T-helper 2 cell treated with Interferon-gamma antibody and Interleukin-4, amounts not matched to agents 5 μg/mL and 100 μg/mL, for 36 hours (primary cell): ENCODE measurements around the gene TTC28.
"Not testable (repeated sequence)": the region's sequence is repeated elsewhere in the genome, so short reads cannot be mapped to it uniquely, and the experiment has no call there.

Experiments used
- DNase-seq: peaks from one replicate; pipeline ENCODE4 v3.0.0; 2021; ENCODE audit warnings: low spot score
- H3K27ac Mint-ChIP-seq: one replicate; pipeline ENCODE4 v1.8.0; 2021; ENCODE audit warnings: mild to moderate bottlenecking, mixed read lengths
- H3K27me3 Mint-ChIP-seq: one replicate; pipeline ENCODE4 v1.8.0; 2021; ENCODE audit warnings: low read depth, mixed read lengths
- H3K36me3 Mint-ChIP-seq: one replicate; pipeline ENCODE4 v1.8.0; 2021; ENCODE audit warnings: low read depth, mixed read lengths
- H3K4me1 Mint-ChIP-seq: one replicate; pipeline ENCODE4 v1.8.0; 2021; ENCODE audit warnings: low read depth, mixed read lengths
- H3K4me3 Mint-ChIP-seq: one replicate; pipeline ENCODE4 v1.8.0; 2022; ENCODE audit warnings: mild to moderate bottlenecking, moderate library complexity, mixed read lengths
- H3K9me3 Mint-ChIP-seq: one replicate; pipeline ENCODE4 v1.8.0; 2021; ENCODE audit warnings: mixed read lengths

The TTC28 gene

GRCh38 chr22:28497188-28497587, 182.5 kb downstream of the TTC28 start:
- no peak overlapping the region for H3K27ac Mint-ChIP-seq

GRCh38 chr22:28491289-28491688, 188.4 kb downstream of the TTC28 start:
- not testable (repeated sequence) for DNase-seq, H3K27ac Mint-ChIP-seq, H3K4me1 Mint-ChIP-seq, H3K36me3 Mint-ChIP-seq, H3K9me3 Mint-ChIP-seq, H3K4me3 Mint-ChIP-seq
- peaks cover 27% of the 10 kb centered on the region for H3K27me3 Mint-ChIP-seq

More at GRCh38 chr22:28497188-28497587, 182.5 kb downstream of the TTC28 start:
- peaks cover 2% of the 10 kb centered on the region for H3K4me1 Mint-ChIP-seq
- H3K4me3 Mint-ChIP-seq: no peak overlapping the region
- H3K27me3 Mint-ChIP-seq: peaks cover 43% of the 10 kb centered on the region
- DNase-seq: no peak
- no peaks in the 10 kb centered on the region for H3K9me3 Mint-ChIP-seq
- H3K36me3 Mint-ChIP-seq: no peaks in the 10 kb centered on the region

- DNase-seq: no peak
- Mint-ChIP-seq H3K4me1 (no peaks in the 10 kb centered on the region), H3K27me3 (peaks cover 18% of the 10 kb centered on the region), H3K9me3 (no peaks in the 10 kb centered on the region), H3K36me3 (no peaks in the 10 kb centered on the region), H3K4me3 (no peak overlapping the region), H3K27ac (no peak overlapping the region)
Observed at GRCh38 chr22:28488825-28489224, 190.8 kb downstream of the TTC28 start.

- H3K27me3 Mint-ChIP-seq: peaks cover 15% of the 10 kb centered on the region
Observed at GRCh38 chr22:28484662-28485061, 195.0 kb downstream of the TTC28 start.

GRCh38 chr22:28481725-28482124, 197.9 kb downstream of the TTC28 start:
- Mint-ChIP-seq H3K4me1 (no peaks in the 10 kb centered on the region), H3K4me3 (no peak overlapping the region), H3K36me3 (no peaks in the 10 kb centered on the region), H3K27ac (no peak overlapping the region), H3K9me3 (no peaks in the 10 kb centered on the region), H3K27me3 (peaks cover 14% of the 10 kb centered on the region)
- no peak for DNase-seq

More at GRCh38 chr22:28484662-28485061, 195.0 kb downstream of the TTC28 start:
- no peaks in the 10 kb centered on the region for H3K36me3 Mint-ChIP-seq
- no peak for DNase-seq
- no peaks in the 10 kb centered on the region for H3K4me1 Mint-ChIP-seq
- H3K27ac Mint-ChIP-seq: no peak overlapping the region
- H3K9me3 Mint-ChIP-seq: no peaks in the 10 kb centered on the region
- H3K4me3 Mint-ChIP-seq: no peak overlapping the region

- no peak overlapping the region for H3K27ac Mint-ChIP-seq
- no peaks in the 10 kb centered on the region for H3K9me3 Mint-ChIP-seq
- H3K4me1 Mint-ChIP-seq: no peaks in the 10 kb centered on the region
- peaks cover 10% of the 10 kb centered on the region for H3K27me3 Mint-ChIP-seq
- no peak for DNase-seq
- H3K4me3 Mint-ChIP-seq: no peak overlapping the region
- H3K36me3 Mint-ChIP-seq: no peaks in the 10 kb centered on the region
Observed at GRCh38 chr22:28480000-28480715, 199.5 kb downstream of the TTC28 start.

GRCh38 chr22:28478564-28478963, 201.1 kb downstream of the TTC28 start:
- Mint-ChIP-seq H3K36me3 (no peaks in the 10 kb centered on the region), H3K4me3 (no peak overlapping the region), H3K4me1 (no peaks in the 10 kb centered on the region), H3K27me3 (peaks cover 14% of the 10 kb centered on the region), H3K27ac (no peak overlapping the region), H3K9me3 (no peaks in the 10 kb centered on the region)
- no peak for DNase-seq

- no peaks in the 10 kb centered on the region for H3K9me3 Mint-ChIP-seq
- peaks cover 15% of the 10 kb centered on the region for H3K27me3 Mint-ChIP-seq
- no peak overlapping the region for H3K4me3 Mint-ChIP-seq
- no peak overlapping the region for H3K27ac Mint-ChIP-seq
- no peak for DNase-seq
- H3K4me1 Mint-ChIP-seq: no peaks in the 10 kb centered on the region
- no peaks in the 10 kb centered on the region for H3K36me3 Mint-ChIP-seq
Observed at GRCh38 chr22:28477556-28477955, 202.1 kb downstream of the TTC28 start.

GRCh38 chr22:28474330-28474729, 205.3 kb downstream of the TTC28 start:
- DNase-seq: no peak
- Mint-ChIP-seq H3K9me3 (no peaks in the 10 kb centered on the region), H3K27me3 (peaks cover 22% of the 10 kb centered on the region), H3K4me3 (no peak overlapping the region), H3K4me1 (no peaks in the 10 kb centered on the region), H3K36me3 (no peaks in the 10 kb centered on the region), H3K27ac (no peak overlapping the region)

- no peaks in the 10 kb centered on the region for H3K9me3 Mint-ChIP-seq
- no peak overlapping the region for H3K4me3 Mint-ChIP-seq
- no peak overlapping the region for H3K27ac Mint-ChIP-seq
- H3K27me3 Mint-ChIP-seq: peaks cover 27% of the 10 kb centered on the region
- no peak for DNase-seq
- no peaks in the 10 kb centered on the region for H3K4me1 Mint-ChIP-seq
- no peaks in the 10 kb centered on the region for H3K36me3 Mint-ChIP-seq
Observed at GRCh38 chr22:28473258-28473657, 206.4 kb downstream of the TTC28 start.

- not testable (repeated sequence) for H3K4me1 Mint-ChIP-seq, H3K27ac Mint-ChIP-seq, H3K4me3 Mint-ChIP-seq, DNase-seq, H3K9me3 Mint-ChIP-seq, H3K36me3 Mint-ChIP-seq
- peaks cover 13% of the 10 kb centered on the region for H3K27me3 Mint-ChIP-seq
Observed at GRCh38 chr22:28467055-28467454, 212.6 kb downstream of the TTC28 start.

GRCh38 chr22:28466399-28466798, 213.2 kb downstream of the TTC28 start:
- Mint-ChIP-seq H3K4me1 (no peaks in the 10 kb centered on the region), H3K27me3 (peaks cover 13% of the 10 kb centered on the region), H3K4me3 (no peak overlapping the region), H3K36me3 (no peaks in the 10 kb centered on the region), H3K9me3 (no peaks in the 10 kb centered on the region), H3K27ac (no peak overlapping the region)
- DNase-seq: no peak

- Mint-ChIP-seq H3K4me1 (no peaks in the 10 kb centered on the region), H3K27me3 (peaks cover 13% of the 10 kb centered on the region), H3K9me3 (no peaks in the 10 kb centered on the region), H3K36me3 (no peaks in the 10 kb centered on the region), H3K27ac (no peak overlapping the region), H3K4me3 (no peak overlapping the region)
- DNase-seq: no peak
Observed at GRCh38 chr22:28465841-28466240, 213.8 kb downstream of the TTC28 start.

GRCh38 chr22:28464127-28464526, 215.5 kb downstream of the TTC28 start:
- H3K9me3 Mint-ChIP-seq: no peaks in the 10 kb centered on the region
- H3K36me3 Mint-ChIP-seq: no peaks in the 10 kb centered on the region
- H3K4me3 Mint-ChIP-seq: no peak overlapping the region
- H3K27ac Mint-ChIP-seq: no peak overlapping the region
- no peaks in the 10 kb centered on the region for H3K4me1 Mint-ChIP-seq
- H3K27me3 Mint-ChIP-seq: peaks cover 3% of the 10 kb centered on the region
- DNase-seq: no peak

GRCh38 chr22:28463408-28463807, 216.2 kb downstream of the TTC28 start:
- not testable (repeated sequence) for H3K27ac Mint-ChIP-seq, H3K4me3 Mint-ChIP-seq, H3K9me3 Mint-ChIP-seq, DNase-seq, H3K4me1 Mint-ChIP-seq, H3K36me3 Mint-ChIP-seq, H3K27me3 Mint-ChIP-seq
